Neural crest cell (in vitro differentiated cells): Measurements from ENCODE around the gene PARP9. TPM values are rescaled to one million over a fixed set of nuclear protein-coding genes. Genes with fewer than 3 reads are reported as not detected.

ENCODE experiments used
- DNase-seq: peaks from one replicate; pipeline ENCODE4 v3.0.0; 2021; ENCODE audit warnings: low read depth, mixed read lengths, low spot score
- H3K27ac Mint-ChIP-seq: one replicate; pipeline ENCODE4 v1.8.0; 2021; ENCODE audit warnings: mild to moderate bottlenecking, mixed read lengths; ENCODE audit not compliant: unreplicated experiment
- H3K27me3 Mint-ChIP-seq: 2 replicates; pipeline ENCODE4 v1.8.0; 2021; ENCODE audit warnings: low read depth, mild to moderate bottlenecking, mixed read lengths
- H3K36me3 Mint-ChIP-seq: 2 replicates; pipeline ENCODE4 v1.8.0; 2021; ENCODE audit warnings: low read depth, mild to moderate bottlenecking, mixed read lengths
- H3K4me1 Mint-ChIP-seq: 2 replicates; pipeline ENCODE4 v1.8.0; 2021; ENCODE audit warnings: mixed read lengths
- H3K4me3 Mint-ChIP-seq: one replicate; pipeline ENCODE4 v1.8.0; 2021; ENCODE audit warnings: mild to moderate bottlenecking, mixed read lengths
- H3K9me3 Mint-ChIP-seq: 2 replicates; pipeline ENCODE4 v1.8.0; 2021; ENCODE audit warnings: mixed read lengths
- CTCF ChIP-seq: fragments of 200-600 bp; sonication (generic); conservative IDR thresholded peaks from 2 replicates; pipeline ENCODE4 v1.5.0; 2021; ENCODE audit warnings: antibody characterized with exemption, mild to moderate bottlenecking
- total RNA-seq: library from RNA; stranded (reverse); gene quantifications from 2 replicates; pipeline ENCODE4 v1.2.1, GENCODE V29; 2021

The PARP9 gene
- total RNA-seq, 1 donor from 2014 or later: 3.0 TPM

DNA sequence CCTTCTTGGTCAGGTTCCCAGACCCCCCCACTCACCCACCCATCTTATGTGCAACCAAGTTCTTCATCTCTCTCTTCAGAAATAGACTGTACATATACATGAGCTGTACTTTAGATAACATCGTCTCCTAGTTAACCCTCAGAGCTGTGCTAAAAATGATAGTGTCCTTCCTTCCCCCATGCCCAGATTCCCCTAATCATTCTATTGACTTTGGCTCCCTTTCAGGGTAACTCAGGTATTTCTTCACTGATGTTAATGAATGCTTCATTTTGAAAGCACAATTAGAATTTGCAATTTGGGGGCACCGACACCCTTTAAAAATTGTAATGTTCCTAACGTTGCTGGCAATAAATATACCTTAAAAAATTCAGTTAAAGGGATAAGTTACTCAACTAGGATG lies 10.9 kb downstream of the PARP9 start:
- Mint-ChIP-seq H3K4me3 (no peak overlapping the region), H3K4me1 (no peaks in the 10 kb centered on the region), H3K9me3 (no peaks in the 10 kb centered on the region), H3K27ac (no peak overlapping the region), H3K27me3 (no peaks in the 10 kb centered on the region), H3K36me3 (no peaks in the 10 kb centered on the region)
- no peak for DNase-seq
- no peak for TF ChIP-seq CTCF

- H3K9me3 Mint-ChIP-seq: no peaks in the 10 kb centered on the region
- H3K36me3 Mint-ChIP-seq: no peaks in the 10 kb centered on the region
- no peaks in the 10 kb centered on the region for H3K27me3 Mint-ChIP-seq
- no peaks in the 10 kb centered on the region for H3K4me1 Mint-ChIP-seq
- H3K4me3 Mint-ChIP-seq: no peak overlapping the region
- H3K27ac Mint-ChIP-seq: no peak overlapping the region
- TF ChIP-seq CTCF: no peak
- no peak for DNase-seq
Observed at GRCh38 chr3:122548619-122549018, 15.5 kb downstream of the PARP9 start.

DNA sequence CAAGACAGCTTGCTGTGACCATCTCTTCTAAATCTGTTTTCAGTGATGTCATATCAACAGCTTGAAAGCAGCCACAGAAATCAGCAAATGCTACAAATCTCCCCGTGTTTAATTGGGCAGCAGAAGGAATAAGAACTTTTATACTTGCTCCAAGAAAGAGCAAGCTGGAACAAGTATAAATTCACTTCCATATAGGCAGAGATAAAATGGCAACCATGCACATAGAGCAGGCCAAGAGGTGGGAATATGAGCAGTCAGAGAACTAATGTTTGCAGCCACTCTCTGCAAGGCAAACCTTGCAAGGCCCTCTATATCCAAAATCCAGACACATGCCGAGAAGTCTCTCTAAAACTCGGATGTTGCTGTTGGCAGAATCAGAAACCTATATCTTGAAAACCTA lies 16.0 kb downstream of the PARP9 start:
- Mint-ChIP-seq H3K9me3 (no peaks in the 10 kb centered on the region), H3K27me3 (no peaks in the 10 kb centered on the region), H3K27ac (no peak overlapping the region), H3K4me3 (no peak overlapping the region), H3K36me3 (no peaks in the 10 kb centered on the region), H3K4me1 (no peaks in the 10 kb centered on the region)
- no peak for DNase-seq
- no peak for TF ChIP-seq CTCF

- no peak for TF ChIP-seq CTCF
- H3K27ac Mint-ChIP-seq: no peak overlapping the region
- no peaks in the 10 kb centered on the region for H3K27me3 Mint-ChIP-seq
- H3K4me3 Mint-ChIP-seq: no peak overlapping the region
- no peaks in the 10 kb centered on the region for H3K9me3 Mint-ChIP-seq
- no peaks in the 10 kb centered on the region for H3K36me3 Mint-ChIP-seq
- no peaks in the 10 kb centered on the region for H3K4me1 Mint-ChIP-seq
- no peak for DNase-seq
Observed at GRCh38 chr3:122546151-122546550, 17.9 kb downstream of the PARP9 start.

- Mint-ChIP-seq H3K36me3 (no peaks in the 10 kb centered on the region), H3K27ac (no peak overlapping the region), H3K27me3 (peaks cover 8% of the 10 kb centered on the region), H3K4me1 (no peaks in the 10 kb centered on the region), H3K4me3 (no peak overlapping the region), H3K9me3 (no peaks in the 10 kb centered on the region)
- no peak for DNase-seq
- no peak for TF ChIP-seq CTCF
Observed at GRCh38 chr3:122538956-122539490, 25.1 kb downstream of the PARP9 start.

DNA sequence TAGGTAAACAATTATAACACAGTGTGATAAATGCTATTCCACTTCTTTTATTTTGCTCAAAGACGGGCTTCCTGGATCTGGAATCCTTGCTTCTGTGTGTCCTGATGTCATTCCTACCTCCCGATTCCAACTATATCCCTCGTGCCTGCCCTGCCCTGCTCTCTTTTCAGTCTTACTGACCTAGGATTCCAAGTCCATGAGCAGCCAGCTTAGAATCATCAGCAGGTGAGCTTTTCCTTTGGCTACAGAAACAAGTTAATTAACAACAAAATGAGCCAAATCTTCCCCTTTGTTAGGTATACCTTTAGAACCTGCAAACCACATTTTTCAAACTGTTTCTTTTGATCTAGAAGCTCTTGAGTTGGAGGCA lies 27.5 kb downstream of the PARP9 start:
- DNase-seq: no peak
- Mint-ChIP-seq H3K9me3 (no peaks in the 10 kb centered on the region), H3K27ac (no peak overlapping the region), H3K4me3 (no peak overlapping the region), H3K4me1 (no peaks in the 10 kb centered on the region), H3K27me3 (peaks cover 8% of the 10 kb centered on the region), H3K36me3 (no peaks in the 10 kb centered on the region)
- TF ChIP-seq CTCF: no peak
